SH-SY5Y (cell line): ENCODE results near the gene SMOC1.

ENCODE experiments used
- GATA2 ChIP-seq: IDR thresholded peaks from 2 replicates; pipeline ENCODE4 v1.6.1; 2011; ENCODE audit warnings: mild to moderate bottlenecking, low read depth, low read length
- GATA3 ChIP-seq: IDR thresholded peaks from 2 replicates; pipeline ENCODE4 v1.6.1; 2011; ENCODE audit warnings: low read depth, mild to moderate bottlenecking, low read length, moderate library complexity

- TF ChIP-seq GATA2 = no peak
- no peak for TF ChIP-seq GATA3
These were observed 51.7 kb downstream of the SMOC1 start for GRCh38 chr14:69930780-69931379.
